Activated T-helper 9 cell treated with anti-CD3 and anti-CD28 coated beads, Interleukin-2, amount 50 U/mL, for 16 hours (primary cell): ENCODE data around the gene CKS1B.

Source experiments
- DNase-seq: peaks from one replicate; pipeline ENCODE4 v3.0.0-alpha.2; 2020; ENCODE audit warnings: low read depth

Gene CKS1B

GRCh38 chr1:155015527-155016230 lies 41.2 kb downstream of the CKS1B start:
- DNase-seq: no peak

GRCh38 chr1:155016231-155016831 lies 41.9 kb downstream of the CKS1B start:
- DNase-seq: no peak

- DNase-seq: peak; percentile 90
These were observed 42.8 kb downstream of the CKS1B start for GRCh38 chr1:155017041-155017945.

GRCh38 chr1:155017946-155018316 lies 43.5 kb downstream of the CKS1B start:
- DNase-seq: no peak

- no peak for DNase-seq
These were observed 44.3 kb downstream of the CKS1B start for GRCh38 chr1:155018617-155019348.

GRCh38 chr1:155019377-155020245 lies 45.1 kb downstream of the CKS1B start:
- DNase-seq: no peak

- no peak for DNase-seq
These were observed 47.9 kb downstream of the CKS1B start for GRCh38 chr1:155022136-155022926.

- no peak for DNase-seq
These were observed 48.4 kb downstream of the CKS1B start for GRCh38 chr1:155022927-155023236.

GRCh38 chr1:155023627-155024026 lies 49.1 kb downstream of the CKS1B start:
- no peak for DNase-seq

- no peak for DNase-seq
These were observed 49.8 kb downstream of the CKS1B start for GRCh38 chr1:155024315-155024714.

GRCh38 chr1:155026154-155026553 lies 51.7 kb downstream of the CKS1B start:
- DNase-seq: no peak

- DNase-seq: no peak
These were observed 52.1 kb downstream of the CKS1B start for GRCh38 chr1:155026588-155026987.
